ENCODE measurements around the gene SERPINA5.

Gene SERPINA5

DNA sequence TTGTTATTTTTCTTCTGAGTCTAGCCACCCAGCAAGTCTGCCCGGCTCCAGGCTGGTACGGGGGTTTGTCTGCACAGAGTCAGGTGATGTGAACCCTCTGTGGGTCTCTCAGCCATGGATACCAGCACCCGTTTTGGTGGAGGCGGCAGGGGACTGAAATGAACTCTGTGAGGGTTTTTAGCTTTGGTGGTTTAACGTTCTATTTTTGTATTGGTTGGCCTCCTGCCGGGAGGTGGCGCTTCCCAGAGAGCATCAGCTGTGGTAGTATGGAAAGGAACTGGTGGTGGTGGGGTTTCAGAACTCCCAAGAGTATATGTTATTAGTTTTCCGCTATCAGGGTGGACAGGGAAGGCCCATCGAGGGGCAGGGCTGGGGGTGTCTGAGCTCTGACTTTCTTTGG is 25.2 kb upstream of the SERPINA5 start:
- TF ChIP-seq, protein P1, sequence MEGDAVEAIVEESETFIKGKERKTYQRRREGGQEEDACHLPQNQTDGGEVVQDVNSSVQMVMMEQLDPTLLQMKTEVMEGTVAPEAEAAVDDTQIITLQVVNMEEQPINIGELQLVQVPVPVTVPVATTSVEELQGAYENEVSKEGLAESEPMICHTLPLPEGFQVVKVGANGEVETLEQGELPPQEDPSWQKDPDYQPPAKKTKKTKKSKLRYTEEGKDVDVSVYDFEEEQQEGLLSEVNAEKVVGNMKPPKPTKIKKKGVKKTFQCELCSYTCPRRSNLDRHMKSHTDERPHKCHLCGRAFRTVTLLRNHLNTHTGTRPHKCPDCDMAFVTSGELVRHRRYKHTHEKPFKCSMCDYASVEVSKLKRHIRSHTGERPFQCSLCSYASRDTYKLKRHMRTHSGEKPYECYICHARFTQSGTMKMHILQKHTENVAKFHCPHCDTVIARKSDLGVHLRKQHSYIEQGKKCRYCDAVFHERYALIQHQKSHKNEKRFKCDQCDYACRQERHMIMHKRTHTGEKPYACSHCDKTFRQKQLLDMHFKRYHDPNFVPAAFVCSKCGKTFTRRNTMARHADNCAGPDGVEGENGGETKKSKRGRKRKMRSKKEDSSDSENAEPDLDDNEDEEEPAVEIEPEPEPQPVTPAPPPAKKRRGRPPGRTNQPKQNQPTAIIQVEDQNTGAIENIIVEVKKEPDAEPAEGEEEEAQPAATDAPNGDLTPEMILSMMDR (IDR thresholded peaks at IDR 0.05; ENCODE audit: low read length, missing control alignments): no peak
- DNase-seq (ENCODE audit: low read depth): no peak
- H3K4me3 ChIP-seq (replicated peaks; ENCODE audit: low read depth, low read length): no peak overlapping the region

DNA sequence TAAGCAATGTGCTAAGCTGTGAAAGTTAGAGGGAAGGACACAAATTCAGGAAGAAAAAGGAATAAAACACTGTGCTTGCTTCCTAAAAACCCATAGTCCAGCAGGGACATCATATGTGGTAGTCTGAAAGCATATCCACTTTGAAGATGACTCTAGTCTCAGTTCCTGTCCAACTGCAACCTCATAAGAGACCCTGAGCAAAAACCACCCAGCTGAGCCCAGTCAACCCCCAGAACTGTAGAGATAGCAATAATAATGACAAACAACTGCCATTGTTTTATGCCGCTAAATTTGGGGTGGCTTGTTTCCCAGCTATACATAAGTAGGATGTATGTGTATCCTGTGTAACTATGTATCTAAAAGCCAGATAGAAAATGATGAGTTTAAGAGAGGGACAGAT is 23.9 kb upstream of the SERPINA5 start:
- TF ChIP-seq, protein P1 (IDR thresholded peaks at IDR 0.05; ENCODE audit: low read length, missing control alignments): no peak
- no peak for DNase-seq (ENCODE audit: low read depth)

DNA sequence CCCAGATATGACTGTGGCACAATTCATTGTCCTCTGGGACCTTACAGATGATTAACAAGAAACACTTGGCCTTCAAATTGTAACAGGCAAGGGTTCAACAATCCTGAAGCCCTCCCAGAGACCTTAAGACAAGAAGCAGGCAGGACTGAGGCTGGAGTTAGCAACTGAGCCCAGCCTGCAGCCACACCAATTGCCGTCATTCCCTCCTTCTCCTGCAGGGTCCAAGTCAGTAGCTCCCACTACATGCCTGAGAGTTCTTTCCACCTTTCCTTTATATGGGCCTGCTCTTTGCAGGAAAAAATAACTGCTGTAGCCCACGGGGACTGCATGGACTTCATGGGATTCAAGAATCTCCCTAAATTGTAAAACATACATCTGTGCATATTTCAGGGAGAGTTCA is 22.4 kb upstream of the SERPINA5 start:
- no peak for DNase-seq (ENCODE audit: low read depth)
- TF ChIP-seq, protein P1 (IDR thresholded peaks at IDR 0.05; ENCODE audit: low read length, missing control alignments): no peak
- no peak overlapping the region for H3K4me3 ChIP-seq (replicated peaks; ENCODE audit: low read depth, low read length)

More for the DNA sequence above, 23.9 kb upstream of the SERPINA5 start:
- H3K4me3 ChIP-seq (replicated peaks; ENCODE audit: low read depth, low read length): no peak overlapping the region

DNA sequence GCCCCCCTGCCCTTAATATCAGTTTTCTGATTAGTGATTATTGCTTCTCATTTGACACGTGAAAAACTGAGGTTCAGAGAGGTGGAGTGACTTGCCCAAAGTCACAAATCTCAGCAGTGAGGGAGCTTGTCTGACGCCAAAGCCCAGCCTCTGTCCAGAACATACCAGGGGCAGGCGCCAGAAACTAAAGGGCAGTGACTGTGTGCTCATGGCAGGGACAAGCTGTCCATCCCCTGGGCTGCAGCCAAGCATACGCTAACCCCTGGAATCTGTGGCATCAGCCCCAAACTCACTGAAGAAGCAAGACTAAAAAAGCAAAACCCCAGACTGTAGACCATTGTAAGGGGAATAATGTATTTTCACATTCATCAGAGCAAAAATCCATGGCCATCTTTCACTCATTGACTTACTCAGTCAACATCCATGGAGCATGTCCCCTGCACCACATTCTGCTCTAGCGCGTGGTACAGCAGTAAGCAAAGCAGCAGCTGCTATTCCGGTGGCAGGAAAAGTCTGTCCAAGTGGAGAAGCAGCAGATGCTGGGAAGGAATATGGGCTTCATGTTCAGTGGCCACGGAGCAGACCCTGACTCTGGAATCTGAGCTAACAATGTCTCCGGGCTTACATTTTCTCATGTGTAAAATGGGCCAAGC is 21.5 kb upstream of the SERPINA5 start:
- H3K4me3 ChIP-seq (replicated peaks; ENCODE audit: low read depth, low read length): no peak overlapping the region
- TF ChIP-seq, protein P1 (IDR thresholded peaks at IDR 0.05; ENCODE audit: low read length, missing control alignments): no peak
- no peak for DNase-seq (ENCODE audit: low read depth)

DNA sequence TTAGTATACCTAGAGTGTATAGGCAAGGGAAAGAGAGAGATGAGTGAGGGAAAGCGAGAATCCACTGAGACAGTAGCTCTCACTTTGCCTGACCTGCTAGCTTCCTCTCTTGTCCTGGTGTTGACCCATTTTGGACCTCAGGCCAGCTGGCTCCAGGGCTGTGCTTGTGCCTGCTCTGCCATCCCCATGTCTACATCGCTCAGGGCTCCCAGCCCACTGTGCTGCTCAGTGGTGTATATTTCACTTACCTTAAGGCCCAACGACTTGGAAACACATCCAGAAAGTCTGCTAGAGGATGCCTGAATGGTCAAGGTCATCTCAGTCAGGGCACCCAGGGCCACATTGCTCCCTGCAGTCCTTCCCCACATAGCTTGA is 20.9 kb upstream of the SERPINA5 start:
- TF ChIP-seq, protein P1 (IDR thresholded peaks at IDR 0.05; ENCODE audit: low read length, missing control alignments): no peak
- H3K4me3 ChIP-seq (replicated peaks; ENCODE audit: low read depth, low read length): no peak overlapping the region
- DNase-seq (ENCODE audit: low read depth): no peak

DNA sequence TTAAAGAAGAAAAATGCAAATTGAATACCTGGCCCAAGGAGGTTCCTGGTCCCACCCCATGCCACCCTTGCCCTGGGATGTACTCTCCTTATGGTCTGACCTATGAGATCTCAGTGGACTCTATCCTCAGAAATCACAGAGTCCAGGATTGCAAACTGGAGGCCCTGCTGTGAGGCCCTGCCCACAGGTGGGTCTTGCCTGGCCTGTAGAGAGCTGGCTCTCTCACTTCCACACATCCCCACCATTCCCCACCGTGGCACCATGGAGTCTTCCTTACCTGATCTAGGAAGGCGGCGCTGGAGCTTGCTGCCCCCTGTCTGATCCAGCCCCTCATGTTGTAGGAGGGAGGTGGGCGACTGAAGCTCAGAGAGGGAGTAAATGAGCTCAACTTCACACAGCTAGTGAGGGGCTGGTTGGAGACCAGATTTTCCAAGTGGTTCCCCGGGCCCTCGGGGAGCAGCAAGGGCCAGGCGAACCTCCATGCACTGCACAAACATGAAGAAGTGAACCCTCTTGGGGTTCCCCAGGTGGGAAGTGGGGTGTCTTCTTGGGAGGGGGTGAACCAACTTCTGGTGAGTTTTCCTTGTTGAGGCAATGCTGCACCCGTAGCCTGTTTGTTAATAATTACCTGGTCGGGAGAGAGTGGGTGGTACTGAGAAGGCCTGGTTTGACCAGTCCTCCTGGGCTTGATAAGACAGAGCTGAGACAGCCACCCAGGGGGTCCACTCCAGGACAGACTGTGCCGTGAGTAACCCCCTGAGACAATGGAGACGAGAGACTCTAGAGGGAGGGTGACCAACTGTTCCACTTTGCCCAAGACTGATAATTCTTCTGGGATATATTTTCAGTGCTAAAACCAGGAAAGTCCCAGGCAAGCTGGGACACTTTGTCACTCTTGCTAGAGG is 20.2 kb upstream of the SERPINA5 start, which contains the start of gene SERPINA4:
TSS of gene SERPINA4 (plus strand) at position 692 of the 905 bp plus-strand sequence. CDS start 2,041 bp downstream, outside the sequence.
- TF ChIP-seq, protein P1 (IDR thresholded peaks at IDR 0.05; ENCODE audit: low read length, missing control alignments): no peak
- no peak for DNase-seq (ENCODE audit: low read depth)
- no peak within 1 kb of the TSS for H3K4me3 ChIP-seq (replicated peaks; ENCODE audit: low read depth, low read length)
